Activated CD8-positive, alpha-beta T cell treated with anti-CD3 and anti-CD28 coated beads for 36 hours (primary cell): ENCODE measurements around the gene PIK3R1. TPM values are rescaled to one million over a fixed set of nuclear protein-coding genes. Genes with fewer than 3 reads are reported as not detected.

Source experiments
- ATAC-seq: fragments of 200-7000 bp; cut with Tn5 transposase; one replicate; pipeline ENCODE4 v1.10.0; 2021; ENCODE audit warnings: mild to moderate bottlenecking, moderate library complexity
- CTCF ChIA-PET: fragments of 350-600 bp; sonication (Branson Sonifier 250); formaldehyde crosslinking; loops from one replicate; lab custom pipeline; 2021; ENCODE audit warnings: antibody characterized with exemption; lab: Charles Lee
- POLR2A ChIA-PET: fragments of 350-600 bp; sonication (Branson Sonifier 250); formaldehyde crosslinking; loops from one replicate; lab custom pipeline; 2021; ENCODE audit warnings: antibody characterized with exemption; lab: Charles Lee
- DNase-seq: peaks from one replicate; pipeline ENCODE4 v3.0.0-alpha.2; 2020
- H3K27ac Mint-ChIP-seq: one replicate; pipeline ENCODE4 v1.8.0; 2021; ENCODE audit warnings: mild to moderate bottlenecking, mixed read lengths
- H3K27me3 Mint-ChIP-seq: one replicate; pipeline ENCODE4 v1.8.0; 2021; ENCODE audit warnings: mixed read lengths
- H3K36me3 Mint-ChIP-seq: one replicate; pipeline ENCODE4 v1.8.0; 2021; ENCODE audit warnings: low read depth, mixed read lengths
- H3K4me1 Mint-ChIP-seq: one replicate; pipeline ENCODE4 v1.8.0; 2021; ENCODE audit warnings: low read depth, mixed read lengths
- H3K4me3 Mint-ChIP-seq: one replicate; pipeline ENCODE4 v1.8.0; 2021; ENCODE audit warnings: mild to moderate bottlenecking, moderate library complexity, mixed read lengths
- H3K9me3 Mint-ChIP-seq: one replicate; pipeline ENCODE4 v1.8.0; 2021; ENCODE audit warnings: mixed read lengths
- intact Hi-C: fragments of 100-400 bp; cut with micrococcal nuclease; formaldehyde crosslinking; loops from one replicate; pipeline ENCODE4 v1.10.0; 2022
- total RNA-seq, 2 experiments: library from RNA; stranded (reverse); gene quantifications; one replicate each; pipeline ENCODE4 v1.2.3, GENCODE V29; 2021
- TF ChIP-seq, protein P1 (sequence below): fragments of 200-600 bp; IDR thresholded peaks from one replicate; pipeline ENCODE4 v1.8.0; 2022; ENCODE audit warnings: antibody characterized with exemption, mild to moderate bottlenecking

PIK3R1 gene
- total RNA-seq, 2 experiments from 2014 or later = 55.4 to 57.6 TPM

DNA sequence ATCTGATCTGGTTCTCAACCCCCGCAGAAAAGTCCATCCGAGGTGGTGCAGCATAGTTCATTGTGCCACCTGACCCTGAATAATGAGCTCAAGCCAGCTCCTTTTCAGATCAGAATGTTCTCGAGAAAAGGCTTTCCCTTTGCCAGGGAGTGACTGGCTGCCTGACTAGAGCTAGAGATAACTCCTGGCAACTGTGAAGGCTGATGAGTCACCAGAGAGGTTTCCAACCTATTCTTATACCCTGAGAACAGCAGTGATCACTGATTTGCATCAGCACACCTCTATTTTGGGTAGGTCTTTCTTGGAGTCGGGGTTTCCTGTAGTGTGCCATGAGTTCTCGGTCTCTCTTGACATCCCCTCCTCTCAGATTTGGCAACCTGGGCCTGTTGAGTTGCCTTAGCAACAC, 127.9 kb downstream of the PIK3R1 start:
- Mint-ChIP-seq H3K27me3 (no peaks in the 10 kb centered on the region), H3K9me3 (peaks cover 6% of the 10 kb centered on the region), H3K4me3 (no peak overlapping the region), H3K27ac (no peak overlapping the region), H3K36me3 (no peaks in the 10 kb centered on the region), H3K4me1 (peaks cover 31% of the 10 kb centered on the region)
- intact Hi-C loops = loop anchor here (5.0 kb wide), 2 partner anchors 41 to 89 kb away; no protein-coding TSS in a partner anchor
- TF ChIP-seq, protein P1, sequence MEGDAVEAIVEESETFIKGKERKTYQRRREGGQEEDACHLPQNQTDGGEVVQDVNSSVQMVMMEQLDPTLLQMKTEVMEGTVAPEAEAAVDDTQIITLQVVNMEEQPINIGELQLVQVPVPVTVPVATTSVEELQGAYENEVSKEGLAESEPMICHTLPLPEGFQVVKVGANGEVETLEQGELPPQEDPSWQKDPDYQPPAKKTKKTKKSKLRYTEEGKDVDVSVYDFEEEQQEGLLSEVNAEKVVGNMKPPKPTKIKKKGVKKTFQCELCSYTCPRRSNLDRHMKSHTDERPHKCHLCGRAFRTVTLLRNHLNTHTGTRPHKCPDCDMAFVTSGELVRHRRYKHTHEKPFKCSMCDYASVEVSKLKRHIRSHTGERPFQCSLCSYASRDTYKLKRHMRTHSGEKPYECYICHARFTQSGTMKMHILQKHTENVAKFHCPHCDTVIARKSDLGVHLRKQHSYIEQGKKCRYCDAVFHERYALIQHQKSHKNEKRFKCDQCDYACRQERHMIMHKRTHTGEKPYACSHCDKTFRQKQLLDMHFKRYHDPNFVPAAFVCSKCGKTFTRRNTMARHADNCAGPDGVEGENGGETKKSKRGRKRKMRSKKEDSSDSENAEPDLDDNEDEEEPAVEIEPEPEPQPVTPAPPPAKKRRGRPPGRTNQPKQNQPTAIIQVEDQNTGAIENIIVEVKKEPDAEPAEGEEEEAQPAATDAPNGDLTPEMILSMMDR = no peak
- ChIA-PET POLR2A (interaction anchor here (0.7 to 1.4 kb wide), 3 partner anchors 8 to 47 kb away, joined by 3 to 4 read pairs (median 4); no protein-coding TSS in a partner anchor), CTCF (interaction anchor here (1.0 kb wide), 1 partner anchor 9 kb away, joined by 3 read pairs; no protein-coding TSS in a partner anchor)
- DNase-seq (peak; percentile 42), ATAC-seq (peak; percentile 88)

DNA sequence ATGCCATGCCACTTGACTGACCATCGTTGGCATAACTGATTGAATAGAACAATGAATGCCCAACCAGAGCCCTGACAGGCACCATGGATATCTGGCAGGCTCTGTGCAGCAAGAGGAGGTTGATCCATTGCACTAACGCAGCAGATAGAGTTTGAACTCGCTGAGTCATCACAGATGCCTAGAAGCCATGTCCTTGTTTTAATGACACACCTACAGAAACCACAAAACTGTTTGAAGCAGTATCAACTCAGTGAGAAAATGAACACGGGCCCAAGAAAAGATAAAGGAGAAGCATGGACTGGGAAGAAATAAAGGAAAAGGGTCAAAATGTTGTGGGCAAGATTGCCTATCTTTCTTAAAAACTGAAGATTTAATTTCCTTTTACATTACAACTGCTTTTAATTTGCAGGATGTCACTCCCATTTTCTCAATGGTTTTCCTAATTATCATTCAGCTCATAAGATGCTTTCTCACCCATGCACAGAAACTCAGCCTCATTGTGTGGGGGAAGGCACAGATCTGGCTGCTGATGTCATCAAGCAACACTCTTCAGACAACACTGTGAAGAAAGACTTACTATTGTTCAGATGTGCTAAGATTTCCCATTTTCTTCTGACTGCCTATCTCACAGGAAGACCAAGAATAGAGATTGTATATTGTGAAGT, 129.0 kb downstream of the PIK3R1 start:
- Mint-ChIP-seq H3K4me1 (peaks cover 31% of the 10 kb centered on the region), H3K9me3 (peaks cover 6% of the 10 kb centered on the region), H3K4me3 (no peak overlapping the region), H3K27me3 (no peaks in the 10 kb centered on the region), H3K36me3 (no peaks in the 10 kb centered on the region), H3K27ac (peak overlapping the region; percentile 57)
- DNase-seq (peak; percentile 45), ATAC-seq (peak; percentile 57)
- ChIA-PET POLR2A (interaction anchor here (0.6 kb wide), 1 partner anchor 46 kb away, joined by 3 read pairs; no protein-coding TSS in a partner anchor), CTCF (interaction anchor here (1.0 to 1.7 kb wide), 3 partner anchors 58 to 121 kb away, joined by 3 to 5 read pairs (median 3); no protein-coding TSS in a partner anchor)
- intact Hi-C loops = loop anchor here (5.0 kb wide), 2 partner anchors 42 to 88 kb away; no protein-coding TSS in a partner anchor
- TF ChIP-seq, protein P1 = no peak

DNA sequence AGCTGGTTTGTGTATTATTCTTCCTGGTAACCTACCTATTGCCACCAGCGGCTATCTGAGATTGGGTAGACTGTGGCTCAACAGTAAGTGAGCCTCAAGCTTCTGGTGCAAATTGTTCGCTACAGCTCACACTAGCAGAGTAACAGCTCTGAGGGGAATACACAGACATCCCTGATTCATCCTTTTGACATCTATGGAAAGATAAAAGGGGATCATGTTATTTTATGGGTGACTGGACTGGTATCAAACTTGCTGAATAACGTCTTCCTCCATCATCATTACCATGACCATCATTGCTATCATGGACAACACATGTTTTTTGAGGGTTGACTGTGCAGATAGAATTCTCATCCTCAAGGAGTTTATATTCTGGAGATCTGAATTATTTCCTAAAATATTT, 129.6 kb downstream of the PIK3R1 start:
- no peaks in the 10 kb centered on the region for H3K27me3 Mint-ChIP-seq
- CTCF ChIA-PET = interaction anchor here (1.0 to 1.7 kb wide), 3 partner anchors 59 to 121 kb away, joined by 3 to 5 read pairs (median 3); no protein-coding TSS in a partner anchor
- H3K4me1 Mint-ChIP-seq = peaks cover 31% of the 10 kb centered on the region
- TF ChIP-seq, protein P1 = no peak
- intact Hi-C loops = no loop called here
- ATAC-seq = no peak
- no peaks in the 10 kb centered on the region for H3K36me3 Mint-ChIP-seq
- H3K4me3 Mint-ChIP-seq = no peak overlapping the region
- H3K27ac Mint-ChIP-seq = no peak overlapping the region
- POLR2A ChIA-PET = interaction anchor here (0.6 kb wide), 1 partner anchor 47 kb away, joined by 3 read pairs; no protein-coding TSS in a partner anchor
- no peak for DNase-seq
- H3K9me3 Mint-ChIP-seq = peaks cover 6% of the 10 kb centered on the region

DNA sequence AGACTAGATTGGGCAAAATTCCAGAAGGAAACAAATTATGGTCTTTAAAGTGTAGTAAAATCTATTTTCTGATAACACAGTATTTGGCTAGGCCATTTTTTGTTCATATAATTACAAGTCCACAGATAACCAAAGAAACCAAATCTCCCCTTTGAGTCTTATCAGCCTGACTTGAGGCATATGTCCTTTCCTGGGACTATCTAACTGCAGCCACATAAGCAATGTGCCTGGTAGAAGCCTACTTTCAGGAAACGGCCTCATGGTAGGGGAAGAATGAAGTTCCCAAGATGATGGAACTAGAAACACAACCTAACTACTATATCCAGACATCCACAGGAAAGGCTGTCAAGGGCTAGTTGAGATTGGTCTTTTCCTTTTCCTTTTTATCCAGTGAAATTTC, 130.0 kb downstream of the PIK3R1 start:
- H3K36me3 Mint-ChIP-seq = no peaks in the 10 kb centered on the region

More for the DNA sequence above, 130.0 kb downstream of the PIK3R1 start:
- Mint-ChIP-seq H3K27ac (no peak overlapping the region), H3K27me3 (no peaks in the 10 kb centered on the region), H3K9me3 (peaks cover 6% of the 10 kb centered on the region), H3K4me3 (no peak overlapping the region), H3K4me1 (peaks cover 31% of the 10 kb centered on the region)
- TF ChIP-seq, protein P1 = no peak
- intact Hi-C loops = no loop called here
- ChIA-PET CTCF (interaction anchor here (0.6 to 1.7 kb wide), 2 partner anchors 59 to 99 kb away, joined by 3 to 5 read pairs; no protein-coding TSS in a partner anchor), POLR2A (no interaction called here)
- no peak for ATAC-seq
- no peak for DNase-seq
